HG02759 (cell line): ENCODE data around the gene SUN5.

Experiments used
- ATAC-seq: cut with Tn5 transposase; IDR thresholded peaks from one replicate; pipeline ENCODE4 v1.9.1; 2021; ENCODE audit warnings: mild to moderate bottlenecking, moderate library complexity; ENCODE audit not compliant: unreplicated experiment

Gene SUN5

GRCh38 chr20:33014336-33015113 lies 10.3 kb upstream of the SUN5 start:
- ATAC-seq, result no peak

DNA sequence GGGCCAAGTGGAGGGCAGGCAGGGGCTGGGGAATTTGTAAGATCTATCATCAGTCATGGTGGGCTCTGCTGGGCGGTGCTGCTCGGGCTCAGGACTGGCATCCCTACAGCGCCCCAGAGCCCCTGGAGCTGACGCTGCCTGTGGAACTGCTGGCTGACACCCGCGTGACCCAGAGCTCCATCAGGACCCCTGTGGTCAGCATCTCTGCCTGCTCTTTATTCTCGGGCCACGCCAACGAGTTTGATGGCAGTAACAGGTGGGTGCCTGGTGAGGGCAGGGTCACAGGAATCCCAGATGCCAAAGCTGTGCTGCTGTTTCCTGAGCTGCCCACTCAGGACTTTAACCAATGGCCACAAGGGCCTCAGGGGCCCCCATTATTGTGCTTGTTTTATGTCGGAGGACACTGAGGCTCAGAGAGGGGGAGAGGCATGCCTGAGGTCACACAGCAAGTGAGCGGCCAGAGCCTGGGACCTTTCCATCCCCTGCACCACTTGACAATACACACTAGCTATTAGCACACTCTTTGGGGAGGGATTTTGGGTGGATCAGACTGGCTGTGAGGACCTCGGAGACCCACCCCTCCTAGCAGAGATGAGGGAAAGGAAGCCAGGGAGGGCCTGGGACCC lies 9.6 kb upstream of the SUN5 start:
- no peak for ATAC-seq

DNA sequence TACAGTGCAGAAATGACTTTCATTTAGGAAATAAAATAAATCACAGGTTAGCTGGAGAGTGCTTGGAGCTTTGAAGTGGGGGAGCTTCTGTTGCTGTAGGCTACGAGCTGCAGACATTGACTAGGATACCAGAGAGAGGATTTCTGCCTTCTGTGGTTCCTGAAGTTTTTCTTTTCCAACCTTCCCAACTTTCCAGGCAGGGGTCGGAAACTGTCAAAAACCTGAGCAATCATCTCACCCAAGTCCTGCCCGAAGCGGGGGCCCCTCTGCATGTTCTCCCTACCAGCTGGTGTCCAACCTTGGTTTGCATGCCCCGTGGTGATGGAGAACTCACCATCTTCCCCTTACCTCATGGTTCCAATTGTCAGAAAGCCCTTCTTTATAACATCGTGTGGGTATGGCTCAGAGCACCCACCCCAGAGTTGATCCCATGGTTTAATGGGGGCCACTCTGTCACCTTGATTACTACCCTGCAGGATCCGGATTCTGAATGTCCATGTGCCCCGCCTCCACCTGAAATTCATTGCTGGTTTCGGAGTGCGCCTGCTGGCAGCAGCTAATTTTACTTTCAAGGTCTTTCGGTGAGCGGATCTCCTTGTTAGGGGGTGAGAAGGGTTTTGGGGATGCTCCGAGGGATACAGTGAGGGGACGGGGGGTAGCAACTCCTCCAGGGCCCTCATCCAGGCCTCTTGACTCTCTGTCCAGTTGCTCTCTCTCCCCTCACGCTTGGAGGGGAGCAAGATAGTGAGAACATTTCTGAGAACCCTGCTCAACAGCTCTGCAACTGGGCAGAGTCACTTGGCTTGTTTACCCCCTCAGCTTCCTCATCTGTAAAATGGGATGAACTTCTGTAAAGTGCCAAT lies 8.3 kb upstream of the SUN5 start:
- ATAC-seq, result no peak

DNA sequence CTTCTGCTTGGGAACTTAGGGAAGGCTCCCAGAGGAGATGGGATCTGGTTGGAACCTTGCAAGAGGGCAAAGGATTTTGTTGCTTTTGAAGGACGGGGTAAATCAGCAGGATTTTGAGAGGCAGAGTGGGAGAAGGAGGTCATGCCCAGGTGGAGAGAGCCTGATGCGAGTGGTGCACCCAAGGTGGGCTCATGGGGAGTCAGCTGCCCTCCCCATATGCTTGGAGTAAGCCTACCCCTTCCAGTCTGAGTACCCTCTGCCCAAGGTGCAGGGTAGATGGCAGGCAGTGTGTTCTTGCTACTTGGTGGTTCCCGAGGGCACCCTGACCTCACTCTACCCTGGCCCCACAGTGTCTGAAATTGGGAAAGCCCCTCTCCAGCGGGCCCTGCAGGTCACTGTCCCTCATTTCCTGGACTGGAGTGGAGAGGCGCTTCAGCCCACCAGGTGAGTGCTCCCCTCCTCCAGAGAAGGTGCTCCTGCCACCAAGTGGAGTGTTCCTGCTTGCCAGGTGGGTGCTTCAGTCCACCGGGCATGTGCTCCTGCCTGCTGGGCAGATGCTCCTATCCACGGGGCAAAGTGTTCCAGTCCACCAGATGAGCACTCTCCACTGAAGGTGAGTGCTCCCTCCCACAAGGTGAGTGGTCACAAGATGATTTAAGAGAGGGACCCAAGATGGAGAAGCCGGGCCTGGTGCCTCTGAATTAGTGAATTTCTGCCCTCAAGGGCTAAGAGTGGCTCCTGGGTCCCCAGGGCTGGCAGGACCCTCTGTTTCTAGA lies 6.6 kb upstream of the SUN5 start:
- no peak for ATAC-seq

GRCh38 chr20:33010133-33010504 lies 5.9 kb upstream of the SUN5 start:
- ATAC-seq, result no peak

DNA sequence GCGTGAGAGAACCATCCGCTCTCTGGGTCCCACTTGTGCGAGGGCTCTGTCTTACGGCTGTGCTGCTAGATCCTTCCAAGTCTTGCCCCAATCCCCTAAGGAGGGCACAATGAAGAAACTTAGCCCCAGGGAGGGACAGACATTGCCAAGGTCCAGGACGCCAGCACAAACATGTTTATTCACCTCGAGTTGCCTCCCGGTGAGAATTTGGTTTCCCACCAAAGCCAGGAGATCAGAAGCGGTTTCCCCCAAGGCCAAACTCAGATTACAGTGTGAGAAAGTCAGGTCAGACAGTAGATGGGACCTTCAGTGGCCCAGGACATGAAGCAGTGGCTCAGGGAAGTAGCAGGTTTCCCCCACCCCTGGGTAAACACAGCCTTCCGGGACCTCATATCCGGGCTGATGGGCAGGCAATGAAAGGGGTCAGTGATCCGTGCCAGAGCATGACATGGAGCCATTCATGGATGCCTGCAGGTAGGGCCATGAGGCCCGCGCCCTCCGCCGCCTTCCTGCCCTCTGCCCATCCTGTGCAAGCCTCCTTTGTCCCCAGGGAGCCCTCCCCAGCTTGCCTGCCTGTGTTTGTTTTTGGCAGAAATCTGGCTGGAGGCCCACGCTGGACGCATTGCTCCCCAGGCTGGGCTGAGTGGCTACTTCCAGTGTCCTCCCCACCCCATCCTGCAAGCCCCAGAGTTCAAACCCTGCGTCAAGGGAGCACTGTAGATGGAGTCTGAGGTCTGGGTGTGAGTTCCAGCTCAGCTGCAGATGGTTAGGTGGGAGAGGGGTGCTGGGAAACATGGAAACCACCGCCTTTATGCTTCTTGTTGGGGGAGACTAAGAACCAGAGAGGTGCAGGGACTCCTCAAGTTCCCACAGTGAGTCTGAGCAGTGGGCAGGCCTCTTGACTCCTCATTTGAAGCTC lies 5.2 kb upstream of the SUN5 start:
- ATAC-seq, result no peak

DNA sequence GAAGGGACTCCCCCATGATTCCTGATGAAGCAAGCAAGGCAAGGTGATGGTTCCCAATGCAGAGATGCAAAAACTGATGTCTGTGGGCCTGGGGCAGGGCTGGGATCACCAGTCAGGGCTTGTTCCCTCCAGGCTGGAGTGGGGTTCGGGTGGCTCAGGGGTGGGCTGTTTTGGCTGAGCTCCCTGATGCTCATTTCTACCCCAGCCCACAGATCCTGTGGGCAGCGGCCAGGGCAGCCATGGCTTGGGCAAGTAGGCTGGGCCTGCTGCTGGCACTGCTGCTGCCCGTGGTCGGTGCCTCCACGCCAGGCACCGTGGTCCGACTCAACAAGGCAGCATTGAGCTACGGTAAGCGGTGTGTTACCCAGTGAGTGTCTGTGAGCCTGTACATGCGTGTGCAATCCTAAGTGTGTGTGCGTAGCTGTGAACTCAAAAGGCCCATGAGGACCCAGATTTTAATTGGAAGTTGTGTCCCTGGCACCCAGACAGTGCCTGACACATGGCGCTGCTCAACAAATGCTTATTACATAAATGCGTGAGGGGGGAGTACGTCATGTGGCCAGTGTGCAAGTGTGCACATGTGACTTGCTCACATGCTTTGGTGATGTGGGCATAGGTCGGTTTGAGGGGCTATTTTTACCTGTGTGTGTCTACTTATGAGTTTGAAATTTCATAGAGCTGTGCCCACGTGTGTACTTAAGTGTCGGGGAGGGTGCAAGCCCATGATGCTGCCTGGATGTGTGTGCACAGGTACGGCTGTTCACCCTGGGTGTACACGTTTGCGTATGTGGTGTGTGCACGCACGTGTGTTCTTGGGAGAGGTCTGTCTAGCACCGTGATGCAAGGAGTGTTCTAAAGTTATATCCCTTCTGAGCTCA lies 4.3 kb upstream of the SUN5 start:
- ATAC-seq, result no peak

DNA sequence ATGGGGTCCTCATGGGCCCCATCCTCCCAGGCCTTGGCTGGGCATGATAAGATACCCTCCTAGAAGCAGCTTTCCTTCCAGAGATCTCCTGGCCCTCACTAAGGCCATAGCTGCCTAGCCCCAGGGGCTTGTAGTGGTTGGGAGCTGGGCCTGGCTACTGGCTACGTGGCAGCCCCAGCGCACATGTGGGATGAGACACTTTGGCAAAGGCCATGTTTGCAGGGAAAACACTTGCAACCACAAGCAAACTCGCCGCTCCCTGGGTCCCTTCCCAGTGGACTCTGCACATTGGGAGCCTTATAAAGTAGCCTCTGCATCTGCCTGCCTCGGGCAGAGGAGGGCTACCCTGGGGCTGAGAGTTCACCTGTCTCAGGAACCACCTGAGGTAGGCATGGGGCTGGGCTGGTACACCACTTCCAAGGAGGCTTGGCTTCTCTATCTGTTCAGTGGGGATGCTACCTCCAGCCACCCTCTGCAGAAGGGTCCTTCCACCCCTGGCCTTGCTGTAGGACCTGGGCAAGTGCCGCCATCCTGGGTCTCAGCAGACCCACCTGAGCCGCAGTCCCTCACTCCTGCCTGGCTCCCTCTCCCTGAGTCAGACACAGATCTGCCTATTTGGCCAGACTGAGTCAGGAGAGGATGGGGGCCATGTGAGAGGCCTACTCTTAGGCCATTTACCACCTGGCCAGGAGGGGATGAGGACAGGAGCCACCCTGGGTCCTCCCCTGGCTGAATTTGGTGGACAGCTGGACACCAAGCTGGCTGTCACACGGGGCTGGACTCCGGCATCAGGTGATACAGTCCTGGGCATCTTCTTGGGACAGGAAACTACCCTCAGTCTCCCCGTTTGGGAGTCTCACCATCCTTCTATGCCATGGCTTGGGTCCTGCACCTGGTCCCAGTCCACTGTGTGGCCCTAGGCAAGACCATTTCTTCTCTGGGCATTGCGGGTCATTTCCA lies 3.4 kb upstream of the SUN5 start, which contains the start of gene BPIFB2:
BPIFB2 (plus strand) TSS at position 329 of the 960 bp plus-strand sequence. CDS start 871 bp downstream, outside the sequence.
- no peak for ATAC-seq

DNA sequence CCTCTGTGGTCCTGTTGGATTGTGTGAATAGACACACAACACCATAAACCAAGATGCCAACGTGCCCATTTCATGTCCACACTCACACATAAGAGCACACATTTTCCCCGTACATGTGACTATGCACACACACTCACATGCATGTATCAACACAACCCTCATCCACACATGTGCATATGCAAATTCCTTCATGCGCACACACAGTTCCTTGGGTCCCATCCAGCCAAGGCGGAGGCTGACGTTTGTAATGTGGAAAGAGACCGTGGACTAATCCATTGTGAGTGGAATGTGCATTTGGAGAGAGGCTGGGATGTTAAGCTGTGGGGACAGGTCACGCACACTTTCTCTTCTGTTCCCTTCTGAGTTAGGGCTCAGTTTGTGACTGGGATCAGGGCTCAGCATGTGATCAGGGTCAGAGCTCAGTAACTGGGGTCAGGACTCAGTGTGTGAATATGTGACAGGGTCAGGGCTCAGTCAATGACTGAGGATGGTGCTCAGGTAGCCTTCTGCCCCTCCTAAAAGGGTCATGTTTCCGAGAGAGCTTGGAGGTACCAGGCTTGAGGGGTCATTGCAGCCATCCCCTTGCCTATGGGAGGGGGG lies 2.6 kb upstream of the SUN5 start:
- ATAC-seq, result no peak

DNA sequence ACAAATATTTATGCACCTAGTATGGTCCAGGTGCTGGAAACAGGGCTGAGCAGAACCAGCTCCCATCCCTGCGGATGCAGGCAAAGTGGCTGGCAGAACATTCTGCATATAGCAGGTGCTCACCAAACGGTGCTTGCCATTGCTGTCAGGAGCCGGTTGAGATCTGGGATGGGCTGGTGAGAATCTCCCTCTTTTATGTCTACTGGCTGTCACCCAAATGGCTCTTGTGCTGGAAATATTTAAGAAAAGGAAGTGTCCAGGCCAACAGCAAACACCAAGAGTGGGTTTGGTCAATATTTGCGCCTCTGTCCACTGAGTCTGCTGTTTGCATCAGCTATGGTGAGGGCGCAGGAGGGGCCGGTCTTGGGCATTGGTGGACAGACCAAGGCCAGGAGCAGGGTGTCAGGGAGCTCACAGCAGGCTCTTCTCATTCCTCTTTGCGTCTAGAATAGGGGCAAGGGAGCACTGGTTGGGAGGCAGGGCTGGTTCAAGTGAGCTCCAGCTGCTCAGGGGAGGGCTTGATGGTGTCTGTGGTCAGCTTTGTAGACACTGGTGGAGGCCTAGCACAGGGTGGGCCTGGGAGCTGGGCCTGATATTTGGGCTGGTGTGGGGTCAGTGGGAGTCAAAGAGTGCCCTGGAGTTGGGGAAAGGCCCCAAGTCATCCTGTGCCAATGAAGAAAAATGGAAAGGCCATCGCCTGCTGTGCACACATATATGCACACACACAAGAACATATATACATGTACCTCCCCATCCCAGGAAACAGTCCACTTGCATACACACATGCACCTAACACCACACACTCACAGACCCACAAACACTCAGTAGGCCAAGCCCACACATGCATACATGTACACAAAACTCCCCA lies 1.9 kb upstream of the SUN5 start:
- no peak for ATAC-seq

- ATAC-seq, result no peak
Observed at GRCh38 chr20:33005132-33005566, 916 bp upstream of the SUN5 start.

DNA sequence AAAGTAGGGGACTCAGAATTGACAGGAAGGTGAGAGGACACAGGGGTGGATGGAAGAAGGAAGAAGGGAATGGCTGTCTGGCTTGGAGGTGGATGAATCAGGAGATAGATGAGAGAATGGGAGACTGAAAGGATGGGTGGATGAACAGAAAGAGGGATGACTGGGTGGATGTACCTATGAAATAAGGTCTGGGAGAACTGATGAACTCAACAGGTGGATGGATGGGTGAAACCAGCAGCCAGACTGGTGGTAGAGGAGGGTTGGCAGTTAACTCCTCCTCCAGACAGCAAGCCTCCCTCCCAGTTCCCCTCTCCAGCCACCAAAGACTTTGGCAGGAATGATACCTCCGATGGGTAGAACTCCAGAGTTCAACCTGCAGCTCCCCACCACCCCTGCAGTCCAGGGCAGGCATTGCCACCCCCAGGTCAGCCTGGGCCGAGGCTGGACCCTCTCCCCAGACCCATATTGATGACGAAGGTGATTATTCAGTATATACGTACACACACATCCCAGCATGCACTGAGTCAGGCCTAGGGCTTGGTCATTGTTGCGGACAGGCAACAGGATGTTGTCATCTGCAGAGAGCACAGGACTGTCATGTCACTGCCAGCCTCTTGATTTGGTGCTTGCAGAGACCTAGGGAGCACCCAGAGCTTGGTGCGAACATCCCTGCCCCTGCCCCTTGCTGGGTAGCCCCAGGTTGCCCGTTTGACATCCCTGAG lies 2.0 kb downstream of the SUN5 start:
- ATAC-seq, result no peak

- ATAC-seq, result no peak
Observed at GRCh38 chr20:33000802-33001466, 3.3 kb downstream of the SUN5 start.

- no peak for ATAC-seq
Observed at GRCh38 chr20:32999603-33000250, 4.5 kb downstream of the SUN5 start.

DNA sequence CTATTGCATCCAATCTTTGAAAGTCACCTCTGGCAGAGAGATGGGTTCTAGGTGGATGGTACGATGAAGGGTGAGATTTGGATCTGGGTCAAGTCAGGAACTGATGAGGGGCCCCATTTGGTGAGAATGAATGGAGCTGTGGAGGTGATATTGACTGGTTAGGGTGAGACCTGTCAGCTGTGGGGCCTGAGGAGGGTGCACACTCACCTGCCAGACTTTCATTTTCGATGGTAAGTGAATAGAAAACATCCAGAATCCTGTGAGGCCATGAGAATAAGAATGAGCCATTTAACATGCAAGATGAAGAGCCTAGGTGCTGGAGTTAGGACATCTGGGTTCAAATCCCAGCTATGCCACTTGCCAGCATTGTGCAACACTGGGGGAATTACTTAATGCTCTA lies 6.8 kb downstream of the SUN5 start:
- no peak for ATAC-seq
